Measurements from ENCODE around the gene NTRK3. TPM values are rescaled to one million over a fixed set of nuclear protein-coding genes. Genes with fewer than 3 reads are reported as not detected.

NTRK3 gene
- total and polyA plus RNA-seq, 2 of the 8 experiments (the other 6 are each of a cell fraction or from before 2014, with no cell fraction given) = 4.5 to 6.8 TPM

DNA sequence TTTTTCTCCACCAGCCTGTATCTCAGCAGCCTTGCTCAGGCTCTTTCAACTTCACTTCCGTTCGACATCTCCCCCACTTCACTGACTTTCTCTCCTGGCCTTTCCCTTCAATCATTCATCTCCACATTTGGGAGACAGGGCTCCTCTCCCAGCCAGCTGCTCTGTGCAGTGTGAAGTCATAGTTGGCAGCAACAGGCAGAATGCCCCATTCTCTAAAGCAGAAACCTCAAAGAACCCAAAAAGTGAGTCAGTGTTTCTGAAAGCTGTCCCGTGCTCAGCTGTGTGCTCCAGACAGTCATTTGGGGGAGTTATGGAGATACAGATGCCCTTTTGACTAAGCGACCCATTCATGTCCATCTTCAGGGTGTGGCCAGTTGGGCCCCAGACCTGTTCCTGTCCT, 54.3 kb downstream of the NTRK3 start:
- H2AFZ ChIP-seq (ENCODE audit: low read length) = no peak overlapping the region
- DNase-seq (ENCODE audit: low read depth in 1 of 2, low spot score in 2 of 2) (no peak), FAIRE-seq (no peak)
- H2BK15ac ChIP-seq (ENCODE audit: low read length) = no peak overlapping the region
- H4K20me1 ChIP-seq (replicated peaks in 1 of 2; ENCODE audit: control insufficient read depth in 1 of 2, insufficient read depth in 2 of 2, low read length in 2 of 2) = no peaks in the 10 kb centered on the region
- no peak overlapping the region for H2AK5ac ChIP-seq (ENCODE audit: low read depth, low read length)
- H3K56ac ChIP-seq (replicated peaks; ENCODE audit: insufficient read length, low read depth, low read length) = no peak overlapping the region
- H3K18ac ChIP-seq (ENCODE audit: extremely low read depth, low read length) = no peak overlapping the region
- no peaks in the 10 kb centered on the region for H3K23me2 ChIP-seq (ENCODE audit: low read depth, low read length)
- H4K8ac ChIP-seq (ENCODE audit: extremely low read depth, insufficient read depth, low read length) = no peak overlapping the region
- H3K4me2 ChIP-seq (ENCODE audit: insufficient read depth in 1 of 2, low read depth in 2 of 2, low read length in 2 of 2) = no peak overlapping the region
- no peak overlapping the region for H2BK5ac ChIP-seq (ENCODE audit: low read depth, low read length)
- H3K4me3 ChIP-seq (ENCODE audit: extremely low read depth in 1 of 4, insufficient read depth in 2 of 4, low read depth in 3 of 4, low read length in 4 of 4) = no peak overlapping the region
- no peak overlapping the region for H3K4ac ChIP-seq (replicated peaks; ENCODE audit: insufficient read length, low read depth, low read length)
- H3K23ac ChIP-seq (ENCODE audit: insufficient read length) = no peak overlapping the region
- H3K9ac ChIP-seq (replicated peaks in 1 of 4; ENCODE audit: extremely low read depth in 1 of 4, low read depth in 3 of 4, low read length in 3 of 4) = no peak overlapping the region
- no peak overlapping the region for H2BK20ac ChIP-seq (ENCODE audit: low read length)
- no peak overlapping the region for H2BK12ac ChIP-seq (ENCODE audit: low read depth, low read length)
- no peaks in the 10 kb centered on the region for H3K9me3 ChIP-seq (ENCODE audit: insufficient read depth in 2 of 2, low read depth in 1 of 2, low read length in 1 of 2)
- H2BK120ac ChIP-seq (replicated peaks; ENCODE audit: low read depth, low read length) = no peak overlapping the region
- no peaks in the 10 kb centered on the region for H3K79me2 ChIP-seq (ENCODE audit: control insufficient read depth in 1 of 2, insufficient read depth in 2 of 2, low read length in 2 of 2)
- H4K91ac ChIP-seq (replicated peaks; ENCODE audit: insufficient read length, low read length) = no peak overlapping the region
- no peak overlapping the region for H4K5ac ChIP-seq (ENCODE audit: insufficient read length, low read depth, low read length)
- CTCF ChIA-PET (ENCODE audit: partially characterized antibody) = interaction anchor here (0.6 to 2.3 kb wide), 3 partner anchors 9 to 482 kb away, joined by 3 to 11 read pairs (median 4); no protein-coding TSS in a partner anchor
- H3K27me3 ChIP-seq (replicated peaks in 1 of 4; ENCODE audit: control insufficient read depth in 3 of 4, extremely low read depth in 1 of 4, insufficient read depth in 3 of 4, low read length in 3 of 4) = no peaks in the 10 kb centered on the region
- H3K4me1 ChIP-seq (replicated peaks in 1 of 4; ENCODE audit: control insufficient read depth in 3 of 4, insufficient read depth in 4 of 4, low read length in 3 of 4) = no peaks in the 10 kb centered on the region
- H3K14ac ChIP-seq (ENCODE audit: insufficient read length) = no peak overlapping the region
- H3K79me1 ChIP-seq (ENCODE audit: low read depth, low read length) = no peaks in the 10 kb centered on the region
- WGBS, 2 experiments (ENCODE audit: extremely low coverage in 1 of 2, insufficient coverage in 1 of 2, insufficient read length in 1 of 2, insufficient replicate concordance in 2 of 2, low coverage in 1 of 2, low lambda C conversion rate in 2 of 2, missing lambda C conversion rate in 1 of 2) = 92% methylated on average over 4 of the region's 4 CpGs; no CpG with 5 or more reads in 1 of the 2 experiments
- no peaks in the 10 kb centered on the region for H3K36me3 ChIP-seq (ENCODE audit: control insufficient read depth in 2 of 4, insufficient read depth in 4 of 4, low read length in 3 of 4)
- POLR2A ChIA-PET (ENCODE audit: partially characterized antibody) = no interaction called here
- H3K27ac ChIP-seq (ENCODE audit: low read depth, low read length) = no peak overlapping the region
- TF ChIP-seq ZNF274 (IDR thresholded peaks at IDR 0.05; ENCODE audit: borderline replicate concordance, extremely low read depth, low read length) (no peak), EGR1 (IDR thresholded peaks at IDR 0.05; ENCODE audit: borderline replicate concordance, low read depth, low read length) (no peak), ASH2L (IDR thresholded peaks at IDR 0.05; ENCODE audit: low read length) (no peak), JUN (IDR thresholded peaks at IDR 0.05; ENCODE audit: low read depth, low read length) (no peak)
